HL-60 (cell line): ENCODE measurements around the gene ATXN2L.

ENCODE experiments used
- CTCF ChIP-seq: IDR thresholded peaks from one replicate; pipeline ENCODE4 v1.5.1; 2011; ENCODE audit warnings: low read length, control low read depth, inconsistent platforms; ENCODE audit not compliant: insufficient read depth
- GABPA ChIP-seq: IDR thresholded peaks from 2 replicates; pipeline ENCODE4 v1.6.1; 2012; ENCODE audit warnings: low read depth
- POLR2AphosphoS5 ChIP-seq: IDR thresholded peaks from 2 replicates; pipeline ENCODE4 v1.6.1; 2012; ENCODE audit warnings: low read depth
- REST ChIP-seq: IDR thresholded peaks from 2 replicates; pipeline ENCODE4 v1.6.1; 2012; ENCODE audit warnings: low read depth; ENCODE audit not compliant: insufficient replicate concordance

DNA sequence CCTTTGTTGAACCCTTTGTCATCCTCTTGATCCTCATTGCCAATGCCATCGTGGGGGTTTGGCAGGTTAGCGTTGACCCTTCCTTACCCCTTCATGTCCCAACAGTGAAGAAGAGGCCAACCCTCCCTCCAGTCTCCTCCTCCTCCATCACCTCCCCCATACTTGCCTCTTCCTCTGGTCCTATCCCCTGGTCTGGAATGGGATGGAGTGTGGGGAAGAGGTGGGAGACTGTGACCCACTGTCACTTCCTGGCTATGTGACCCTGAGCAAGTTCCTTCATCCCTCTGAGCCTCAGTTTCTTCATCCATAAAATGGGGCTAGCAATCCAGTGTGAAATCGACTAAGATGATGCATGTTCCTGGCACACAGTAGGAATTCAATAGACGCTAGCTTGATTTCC is 58.2 kb downstream of the ATXN2L start:
- no peak for TF ChIP-seq CTCF
- no peak for TF ChIP-seq GABPA
- no peak for TF ChIP-seq POLR2AphosphoS5
- no peak for TF ChIP-seq REST
